ENCODE measurements around the gene FAM107B. TPM values are rescaled to one million over a fixed set of nuclear protein-coding genes. Genes with fewer than 3 reads are reported as not detected.

The FAM107B gene
- total RNA-seq, 1 experiment from 2014 or later = 24.5 TPM

DNA sequence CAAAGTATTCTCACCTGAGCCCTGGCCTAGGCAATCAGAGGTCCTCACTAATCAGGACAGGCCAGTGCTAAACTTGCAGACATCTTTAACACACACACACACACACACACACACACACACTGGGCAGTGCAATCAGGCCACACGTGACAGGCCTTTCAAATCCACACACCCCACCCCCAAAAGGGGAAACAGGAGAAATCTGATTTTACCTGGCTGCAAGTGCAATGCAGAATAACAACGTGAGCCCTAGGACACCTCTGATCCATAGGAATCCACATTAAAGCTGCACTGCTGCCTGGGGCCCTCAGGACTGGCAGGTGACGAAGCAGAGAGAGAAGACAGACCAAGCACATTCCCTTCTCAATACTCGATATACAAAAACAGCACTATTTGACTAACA, 218.9 kb downstream of the FAM107B start:
- WGBS (ENCODE audit: extremely low coverage, insufficient read length, low lambda C conversion rate) = no CpG with 5 or more reads among the region's 4 CpGs
- Histone ChIP-seq H3K56ac (ENCODE audit: insufficient read length, low read depth, low read length) (no peak overlapping the region), H2BK20ac (ENCODE audit: low read depth, low read length, poor library complexity, severe bottlenecking) (no peak overlapping the region), H3K27me3 (ENCODE audit: insufficient read depth, low read length) (no peaks in the 10 kb centered on the region), H3K4me1 (ENCODE audit: insufficient read depth, low read length) (peaks cover 18% of the 10 kb centered on the region; the same call in 1 of the 2 replicates), H3K23me2 (ENCODE audit: insufficient read length, low read depth, low read length, poor library complexity, severe bottlenecking) (no peaks in the 10 kb centered on the region), H4K8ac (replicated peaks; ENCODE audit: insufficient read length, low read depth, low read length) (no peak overlapping the region), H3K23ac (ENCODE audit: insufficient read length, low read depth, low read length) (no peak overlapping the region), H2BK5ac (ENCODE audit: insufficient read length, low read length) (no peak overlapping the region), H3K79me2 (ENCODE audit: insufficient read depth, low read length) (peaks cover 3% of the 10 kb centered on the region; the same call in 1 of the 2 replicates), H3K14ac (ENCODE audit: insufficient read depth, low read length) (no peak overlapping the region), H3T11ph (ENCODE audit: low read length) (no peak overlapping the region), H2AK5ac (ENCODE audit: insufficient read length, low read length) (no peak overlapping the region), H4K20me1 (ENCODE audit: control insufficient read depth, insufficient read depth, insufficient read length) (no peaks in the 10 kb centered on the region), H2BK12ac (ENCODE audit: insufficient read length, low read depth, low read length) (no peak overlapping the region), H2AFZ (ENCODE audit: low read length) (no peak overlapping the region), H2BK15ac (ENCODE audit: low read depth, low read length) (no peak overlapping the region), H4K5ac (ENCODE audit: insufficient read length, low read depth, low read length) (no peak overlapping the region), H3K79me1 (ENCODE audit: insufficient read depth, low read depth, low read length, poor library complexity, severe bottlenecking) (peaks cover 4% of the 10 kb centered on the region), H3K18ac (ENCODE audit: insufficient read length, low read depth, low read length) (no peak overlapping the region), H3K9ac (ENCODE audit: extremely low read depth, insufficient read length, low read length) (no peak overlapping the region), H3K4ac (ENCODE audit: low read depth, low read length) (no peak overlapping the region), H2BK120ac (ENCODE audit: low read depth, low read length, poor library complexity, severe bottlenecking) (no peak overlapping the region), H3K9me3 (ENCODE audit: control insufficient read depth, low read depth, low read length) (no peaks in the 10 kb centered on the region), H3K27ac (ENCODE audit: insufficient read length, low read depth, low read length) (no peak overlapping the region), H4K91ac (ENCODE audit: insufficient read length, low read depth, low read length) (no peak overlapping the region), H3K4me2 (ENCODE audit: insufficient read depth, insufficient read length, low read length) (no peak overlapping the region)
- Mint-ChIP-seq H3K9me3 (no peaks in the 10 kb centered on the region), H3K27ac (peak overlapping the region; percentile 79 to 87 (median 83); a peak in 5 of 7 replicates), H3K36me3 (ENCODE audit: insufficient read depth in 1 of 3, low read depth in 3 of 3) (no peaks in the 10 kb centered on the region; a peak in 1 of 7 replicates), H3K4me1 (peaks cover 41 to 52% of the 10 kb centered on the region in 2 experiments), H3K4me3 (0 out of 5 replicates have a peak overlapping the region, but pooled peaks of 1 of the 2 experiments have one; percentile 25), H3K27me3 (ENCODE audit: low read depth) (no peaks in the 10 kb centered on the region; the same call in 1 of the 2 replicates)
- DNase-seq = peak; percentile 54
- TF ChIP-seq, protein P1, sequence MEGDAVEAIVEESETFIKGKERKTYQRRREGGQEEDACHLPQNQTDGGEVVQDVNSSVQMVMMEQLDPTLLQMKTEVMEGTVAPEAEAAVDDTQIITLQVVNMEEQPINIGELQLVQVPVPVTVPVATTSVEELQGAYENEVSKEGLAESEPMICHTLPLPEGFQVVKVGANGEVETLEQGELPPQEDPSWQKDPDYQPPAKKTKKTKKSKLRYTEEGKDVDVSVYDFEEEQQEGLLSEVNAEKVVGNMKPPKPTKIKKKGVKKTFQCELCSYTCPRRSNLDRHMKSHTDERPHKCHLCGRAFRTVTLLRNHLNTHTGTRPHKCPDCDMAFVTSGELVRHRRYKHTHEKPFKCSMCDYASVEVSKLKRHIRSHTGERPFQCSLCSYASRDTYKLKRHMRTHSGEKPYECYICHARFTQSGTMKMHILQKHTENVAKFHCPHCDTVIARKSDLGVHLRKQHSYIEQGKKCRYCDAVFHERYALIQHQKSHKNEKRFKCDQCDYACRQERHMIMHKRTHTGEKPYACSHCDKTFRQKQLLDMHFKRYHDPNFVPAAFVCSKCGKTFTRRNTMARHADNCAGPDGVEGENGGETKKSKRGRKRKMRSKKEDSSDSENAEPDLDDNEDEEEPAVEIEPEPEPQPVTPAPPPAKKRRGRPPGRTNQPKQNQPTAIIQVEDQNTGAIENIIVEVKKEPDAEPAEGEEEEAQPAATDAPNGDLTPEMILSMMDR (conservative IDR thresholded peaks at IDR 0.05) = no peak

Measured in H9 (cell line).